Trophoblast cell (in vitro differentiated cells and primary cell): ENCODE measurements around the gene OBSL1.

Experiments
- DNase-seq, 2 donors: peaks; one replicate each; pipeline ENCODE4 v3.0.0-alpha.2; 2016
- H2AFZ ChIP-seq: 2 replicates; pipeline ENCODE4 v1.6.1; 2013; ENCODE audit warnings: low read length, moderate library complexity, mild to moderate bottlenecking; ENCODE audit not compliant: insufficient read depth, poor library complexity
- H2AK5ac ChIP-seq: 2 replicates; pipeline ENCODE4 v1.6.1; 2013; ENCODE audit warnings: mild to moderate bottlenecking, low read length
- H2BK120ac ChIP-seq: 2 replicates; pipeline ENCODE4 v1.6.1; 2013; ENCODE audit warnings: low read length, mild to moderate bottlenecking, moderate library complexity; ENCODE audit not compliant: insufficient read depth, poor library complexity
- H2BK12ac ChIP-seq: 2 replicates; pipeline ENCODE4 v1.6.1; 2013; ENCODE audit warnings: mild to moderate bottlenecking, low read length, moderate library complexity
- H2BK5ac ChIP-seq: 2 replicates; pipeline ENCODE4 v1.6.1; 2013; ENCODE audit warnings: low read length, low read depth, moderate library complexity, mild to moderate bottlenecking; ENCODE audit not compliant: poor library complexity
- H3K14ac ChIP-seq: 2 replicates; pipeline ENCODE4 v1.6.1; 2013; ENCODE audit warnings: mild to moderate bottlenecking, low read length
- H3K18ac ChIP-seq: 2 replicates; pipeline ENCODE4 v1.6.1; 2013; ENCODE audit warnings: mild to moderate bottlenecking, low read length
- H3K23ac ChIP-seq: 2 replicates; pipeline ENCODE4 v1.6.1; 2013; ENCODE audit warnings: low read length
- H3K27ac ChIP-seq: 2 replicates; pipeline ENCODE4 v1.5.1; 2013; ENCODE audit warnings: low read depth, mild to moderate bottlenecking, inconsistent platforms, low read length, moderate library complexity
- H3K27me3 ChIP-seq: 2 replicates; pipeline ENCODE4 v1.6.1; 2013; ENCODE audit warnings: inconsistent platforms, mild to moderate bottlenecking, low read length, moderate library complexity; ENCODE audit not compliant: insufficient read depth
- H3K36me3 ChIP-seq, 2 experiments: 1 replicate in 1 of 2; 2 replicates in 1 of 2; pipeline ENCODE4 v1.6.1; 2013; ENCODE audit warnings: low read length in 2 of 2, mild to moderate bottlenecking in 2 of 2, moderate library complexity in 1 of 2; ENCODE audit not compliant: insufficient read depth in 2 of 2, control insufficient read depth in 1 of 2
- H3K4ac ChIP-seq: 2 replicates; pipeline ENCODE4 v1.6.1; 2013; ENCODE audit warnings: low read depth, mild to moderate bottlenecking, low read length, moderate library complexity
- H3K4me1 ChIP-seq, 2 experiments: 1 replicate in 1 of 2; 2 replicates in 1 of 2; pipeline ENCODE4 v1.6.1; 2013; ENCODE audit warnings: low read length in 2 of 2, mild to moderate bottlenecking in 2 of 2, moderate library complexity in 1 of 2; ENCODE audit not compliant: insufficient read depth in 2 of 2, control insufficient read depth in 1 of 2
- H3K4me2 ChIP-seq: 2 replicates; pipeline ENCODE4 v1.6.1; 2013; ENCODE audit warnings: inconsistent platforms, mild to moderate bottlenecking, low read length, moderate library complexity
- H3K4me3 ChIP-seq: 2 replicates; pipeline ENCODE4 v1.5.1; 2013; ENCODE audit warnings: mild to moderate bottlenecking, low read depth, low read length, inconsistent platforms
- H3K79me1 ChIP-seq: one replicate; pipeline ENCODE4 v1.6.1; 2013; ENCODE audit warnings: low read length
- H3K79me2 ChIP-seq: 2 replicates; pipeline ENCODE4 v1.6.1; 2013; ENCODE audit warnings: low read length, mild to moderate bottlenecking; ENCODE audit not compliant: control insufficient read depth, insufficient read depth, poor library complexity
- H3K9ac ChIP-seq: 2 replicates; pipeline ENCODE4 v1.6.1; 2013; ENCODE audit warnings: mild to moderate bottlenecking, low read length
- H3K9me3 ChIP-seq: 2 replicates; pipeline ENCODE4 v1.6.1; 2013; ENCODE audit warnings: low read depth, mild to moderate bottlenecking, control low read depth, inconsistent platforms, low read length; ENCODE audit not compliant: insufficient read depth
- H4K12ac ChIP-seq: 2 replicates; pipeline ENCODE4 v1.6.1; 2013; ENCODE audit warnings: low read depth, mild to moderate bottlenecking, low read length, moderate library complexity
- H4K8ac ChIP-seq: 2 replicates; pipeline ENCODE4 v1.6.1; 2013; ENCODE audit warnings: low read depth, mild to moderate bottlenecking, low read length, moderate library complexity
- H4K91ac ChIP-seq: one replicate; pipeline ENCODE4 v1.6.1; 2013; ENCODE audit warnings: low read depth, mild to moderate bottlenecking, low read length, moderate library complexity
- WGBS: extraction: QIAGEN DNeasy Blood & Tissue Kit; methylation state at CpG from one replicate; pipeline ENCODE4 v1.1.7; 2013; ENCODE audit warnings: missing lambda C conversion rate; ENCODE audit not compliant: insufficient read length, insufficient coverage; ENCODE audit errors: extremely low coverage; 5-methylcytosine and 5-hydroxymethylcytosine counted together

OBSL1 gene

DNA sequence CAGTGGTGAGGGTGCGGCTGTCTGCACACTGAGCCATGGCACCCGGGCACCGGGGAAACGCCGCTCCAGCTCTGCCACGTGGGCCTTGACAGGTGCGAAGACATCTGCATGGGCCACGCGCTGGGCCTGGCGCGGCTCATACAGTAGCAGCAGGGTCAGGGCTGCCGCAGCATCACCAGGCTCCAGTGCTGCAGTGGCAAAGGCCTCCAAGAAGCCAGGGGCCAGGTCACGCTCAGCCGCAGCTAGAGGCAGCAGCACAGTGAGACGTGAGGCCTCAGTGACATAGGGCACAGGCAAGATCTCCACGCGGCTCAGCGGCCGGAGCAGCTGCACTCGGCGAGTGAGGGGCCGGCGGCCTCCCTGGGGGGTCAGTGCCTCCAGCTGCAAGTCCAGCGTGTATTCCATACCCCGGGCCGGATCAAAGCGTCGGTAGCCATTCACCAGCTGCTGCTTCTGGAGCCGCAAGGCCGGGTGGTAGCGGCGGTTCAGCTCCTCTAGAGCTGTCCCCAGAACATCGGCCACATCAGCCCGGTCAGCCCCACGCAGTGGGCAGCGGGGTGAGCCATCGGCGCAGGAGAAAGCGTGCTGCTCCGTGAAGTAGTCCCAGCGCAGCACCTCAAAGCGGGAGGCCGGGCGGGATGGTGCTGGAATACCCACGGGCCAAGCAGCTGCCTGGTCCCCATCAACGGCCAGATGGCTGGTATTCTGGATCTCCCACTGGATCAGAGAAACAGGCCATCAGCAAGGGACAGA is 31.2 kb downstream of the OBSL1 start:
- H3K4me2 ChIP-seq = no peak overlapping the region
- no peak overlapping the region for H4K12ac ChIP-seq
- no peak overlapping the region for H3K23ac ChIP-seq
- no peak overlapping the region for H2BK120ac ChIP-seq
- H3K9me3 ChIP-seq = no peaks in the 10 kb centered on the region
- H2BK12ac ChIP-seq = no peak overlapping the region
- no peak overlapping the region for H4K91ac ChIP-seq
- H3K18ac ChIP-seq = no peak overlapping the region
- DNase-seq = no peak
- H2BK5ac ChIP-seq = no peak overlapping the region
- H2AK5ac ChIP-seq = no peak overlapping the region
- H3K4ac ChIP-seq = no peak overlapping the region
- peaks cover 31 to 33% of the 10 kb centered on the region in 2 experiments for H3K36me3 ChIP-seq
- H3K4me1 ChIP-seq = peaks cover 10 to 28% of the 10 kb centered on the region in 2 experiments
- no peak overlapping the region for H3K27ac ChIP-seq
- no peak overlapping the region for H3K4me3 ChIP-seq
- peaks cover 8% of the 10 kb centered on the region for H3K79me2 ChIP-seq
- H2AFZ ChIP-seq = no peak overlapping the region
- H3K79me1 ChIP-seq = peaks cover 9% of the 10 kb centered on the region
- no peak overlapping the region for H3K9ac ChIP-seq
- no peak overlapping the region for H3K14ac ChIP-seq
- WGBS = no CpG with 5 or more reads among the region's 46 CpGs
- H3K27me3 ChIP-seq = no peaks in the 10 kb centered on the region
- no peak overlapping the region for H4K8ac ChIP-seq

DNA sequence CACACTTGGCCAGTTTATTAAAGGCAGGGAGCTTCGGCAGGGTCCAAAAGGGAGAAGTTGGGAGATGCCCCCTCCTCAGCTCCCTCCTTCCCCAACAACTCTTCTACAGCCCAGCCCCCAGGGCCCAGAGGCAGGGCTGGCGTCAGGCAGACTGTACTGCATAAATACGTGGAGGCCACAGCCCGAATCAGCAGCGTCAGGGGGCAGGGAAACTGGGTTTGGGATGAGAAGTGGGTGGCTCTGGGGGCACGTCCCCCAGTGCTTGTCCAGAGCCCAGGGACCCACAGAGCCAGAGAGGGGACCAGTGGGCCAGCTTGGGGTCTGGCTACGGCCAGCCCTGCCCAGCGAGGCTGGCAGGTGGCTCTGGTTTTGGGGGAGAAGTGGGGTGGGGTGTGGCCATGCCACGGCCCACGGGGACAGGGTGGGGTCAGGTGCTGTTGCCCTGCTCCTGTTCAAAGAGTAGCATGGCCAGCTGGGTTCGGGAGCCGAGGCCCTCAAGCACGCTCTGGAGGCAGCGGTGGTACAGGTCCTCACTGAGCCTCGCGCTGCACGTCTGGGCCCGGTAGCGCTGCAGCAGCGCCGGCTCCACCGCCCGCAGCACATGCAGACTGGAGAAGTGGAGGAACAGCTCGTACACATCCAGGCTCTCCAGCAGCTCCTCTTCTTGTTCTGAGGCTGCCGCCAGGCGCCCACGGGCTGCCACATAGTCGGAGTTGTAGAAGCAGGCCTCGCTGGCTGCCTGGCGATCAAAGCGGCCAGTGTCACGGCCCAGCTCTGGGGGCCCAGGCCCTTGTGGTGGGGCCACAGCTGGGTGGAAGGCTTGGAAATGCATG is 32.2 kb downstream of the OBSL1 start:
- Histone ChIP-seq H4K12ac (no peak overlapping the region), H3K14ac (no peak overlapping the region), H3K27me3 (no peaks in the 10 kb centered on the region), H2BK12ac (no peak overlapping the region), H4K8ac (no peak overlapping the region), H3K4ac (no peak overlapping the region), H2AFZ (no peak overlapping the region), H2BK5ac (no peak overlapping the region), H3K4me2 (no peak overlapping the region), H3K4me3 (no peak overlapping the region), H3K79me2 (peaks cover 8% of the 10 kb centered on the region), H3K18ac (no peak overlapping the region), H3K36me3 (peaks cover 31 to 33% of the 10 kb centered on the region in 2 experiments), H3K79me1 (peaks cover 9% of the 10 kb centered on the region), H3K9me3 (no peaks in the 10 kb centered on the region), H4K91ac (no peak overlapping the region), H2BK120ac (no peak overlapping the region), H2AK5ac (no peak overlapping the region), H3K27ac (no peak overlapping the region), H3K23ac (no peak overlapping the region), H3K4me1 (peaks cover 8 to 24% of the 10 kb centered on the region in 2 experiments), H3K9ac (no peak overlapping the region)
- no CpG with 5 or more reads among the region's 32 CpGs for WGBS
- DNase-seq = no peak

DNA sequence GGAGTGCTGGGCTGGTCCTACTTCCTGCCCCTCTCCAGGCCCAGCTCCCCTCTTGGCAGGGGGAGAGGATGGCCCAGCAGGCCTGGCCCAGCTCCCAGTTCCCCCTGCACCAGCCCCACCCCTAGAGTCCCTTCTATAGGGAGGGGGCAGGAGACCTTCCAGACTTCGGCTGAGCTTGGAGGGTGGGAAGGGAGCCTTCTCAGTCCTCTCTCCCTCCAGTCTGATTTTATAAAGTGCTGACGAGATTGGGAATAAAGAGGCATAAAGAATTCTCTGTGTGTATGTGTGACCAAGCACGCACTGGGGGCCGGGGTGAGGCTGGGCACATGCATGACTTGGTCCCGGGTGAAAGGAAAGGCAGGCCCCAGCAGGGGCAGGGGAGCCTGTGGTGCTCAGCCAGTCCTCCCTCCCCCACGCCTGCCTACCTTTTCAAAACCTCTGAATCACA is 32.8 kb downstream of the OBSL1 start:
- Histone ChIP-seq H2BK120ac (no peak overlapping the region), H3K23ac (no peak overlapping the region), H2BK12ac (no peak overlapping the region), H3K4me3 (no peak overlapping the region), H4K8ac (no peak overlapping the region), H4K12ac (no peak overlapping the region), H2AFZ (no peak overlapping the region), H3K27me3 (no peaks in the 10 kb centered on the region), H3K4me2 (no peak overlapping the region), H4K91ac (no peak overlapping the region), H3K36me3 (peaks cover 31 to 33% of the 10 kb centered on the region in 2 experiments), H3K4me1 (peaks cover 8 to 22% of the 10 kb centered on the region in 2 experiments), H3K4ac (no peak overlapping the region), H3K14ac (no peak overlapping the region), H2AK5ac (no peak overlapping the region), H3K9ac (no peak overlapping the region), H3K27ac (peak overlapping the region; percentile 8), H3K18ac (peak overlapping the region; percentile 29), H3K79me2 (peaks cover 8% of the 10 kb centered on the region), H3K79me1 (peaks cover 9% of the 10 kb centered on the region), H3K9me3 (no peaks in the 10 kb centered on the region), H2BK5ac (no peak overlapping the region)
- DNase-seq = no peak
- no CpG with 5 or more reads among the region's 6 CpGs for WGBS

DNA sequence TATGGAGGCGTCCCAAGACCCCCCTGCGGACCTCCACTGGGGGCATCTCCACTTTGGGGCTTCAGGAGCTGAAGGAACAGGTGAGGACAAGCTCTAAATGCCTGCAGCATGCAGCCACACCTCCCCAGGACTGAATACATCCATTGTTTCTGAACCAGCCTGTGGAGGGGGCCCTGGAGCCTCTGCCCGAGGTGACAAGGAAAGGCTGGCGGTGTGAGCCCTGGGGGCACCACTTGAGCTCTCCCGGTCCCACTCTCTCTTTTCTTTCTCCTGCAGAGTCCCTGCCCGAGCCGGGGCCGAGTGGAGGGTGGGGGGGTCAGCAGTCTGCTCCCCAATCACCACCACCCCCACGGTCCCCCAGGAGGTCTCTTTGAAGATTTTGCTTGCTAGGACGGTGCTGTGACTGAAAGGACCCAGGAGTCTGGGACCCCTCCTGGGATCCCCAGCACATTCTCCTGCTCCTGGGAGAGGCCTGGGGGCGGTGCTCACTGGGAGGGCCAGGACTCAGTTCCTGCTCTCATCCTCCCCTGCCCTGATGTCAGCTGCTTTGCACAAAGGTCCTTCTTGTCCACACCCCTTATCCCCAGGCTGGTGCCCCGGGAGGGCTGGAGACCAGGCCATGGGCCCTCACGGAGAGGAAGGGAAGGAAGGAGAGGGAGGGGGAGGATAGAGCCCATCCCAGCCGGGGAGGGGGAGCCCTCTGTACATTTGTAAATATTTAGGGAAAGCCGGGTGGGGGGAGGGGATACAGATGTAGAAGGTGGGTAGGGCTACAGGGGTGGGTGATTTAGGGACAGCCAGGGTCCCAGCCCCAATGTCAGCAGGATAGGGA is 33.5 kb downstream of the OBSL1 start:
- Histone ChIP-seq H3K27ac (peak overlapping the region; percentile 8), H3K4me3 (no peak overlapping the region)
- WGBS = no CpG with 5 or more reads among the region's 15 CpGs

More for the DNA sequence above, 33.5 kb downstream of the OBSL1 start:
- Histone ChIP-seq H3K36me3 (peaks cover 31 to 33% of the 10 kb centered on the region in 2 experiments), H3K79me2 (peaks cover 3% of the 10 kb centered on the region), H3K4ac (no peak overlapping the region), H2BK12ac (no peak overlapping the region), H3K14ac (no peak overlapping the region), H2BK5ac (no peak overlapping the region), H3K9me3 (no peaks in the 10 kb centered on the region), H3K9ac (no peak overlapping the region), H4K91ac (no peak overlapping the region), H2AK5ac (no peak overlapping the region), H2BK120ac (no peak overlapping the region), H4K12ac (no peak overlapping the region), H3K79me1 (peaks cover 4% of the 10 kb centered on the region), H3K18ac (peak overlapping the region; percentile 29), H3K4me2 (no peak overlapping the region), H3K4me1 (peaks cover 8 to 22% of the 10 kb centered on the region in 2 experiments), H2AFZ (no peak overlapping the region), H3K27me3 (no peaks in the 10 kb centered on the region), H4K8ac (no peak overlapping the region), H3K23ac (no peak overlapping the region)
- peak in 1 of 2 donors; percentile 18 for DNase-seq
